Activated CD4-positive, alpha-beta T cell treated with anti-CD3 and anti-CD28 coated beads for 36 hours (primary cell): ENCODE data around the gene DENND1B. TPM values are rescaled to one million over a fixed set of nuclear protein-coding genes. Genes with fewer than 3 reads are reported as not detected.

Source experiments
- ATAC-seq: fragments of 200-7000 bp; cut with Tn5 transposase; one replicate; pipeline ENCODE4 v1.10.0; 2021; ENCODE audit warnings: mild to moderate bottlenecking, moderate library complexity
- CTCF ChIA-PET: fragments of 350-600 bp; sonication (Branson Sonifier 250); formaldehyde crosslinking; loops from one replicate; lab custom pipeline; 2021; ENCODE audit warnings: antibody characterized with exemption; lab: Charles Lee
- POLR2A ChIA-PET: fragments of 350-600 bp; sonication (Branson Sonifier 250); formaldehyde crosslinking; loops from one replicate; lab custom pipeline; 2021; ENCODE audit warnings: antibody characterized with exemption, inconsistent platforms; lab: Charles Lee
- DNase-seq: peaks from one replicate; pipeline ENCODE4 v3.0.0-alpha.2; 2020
- H3K27ac Mint-ChIP-seq: one replicate; pipeline ENCODE4 v1.8.0; 2021; ENCODE audit warnings: mixed read lengths
- H3K27me3 Mint-ChIP-seq: one replicate; pipeline ENCODE4 v1.8.0; 2021; ENCODE audit warnings: mixed read lengths
- H3K36me3 Mint-ChIP-seq: one replicate; pipeline ENCODE4 v1.8.0; 2021; ENCODE audit warnings: low read depth, mixed read lengths
- H3K4me1 Mint-ChIP-seq: one replicate; pipeline ENCODE4 v1.8.0; 2021; ENCODE audit warnings: mixed read lengths
- H3K4me3 Mint-ChIP-seq: one replicate; pipeline ENCODE4 v1.8.0; 2021; ENCODE audit warnings: mild to moderate bottlenecking, moderate library complexity, mixed read lengths
- H3K9me3 Mint-ChIP-seq: one replicate; pipeline ENCODE4 v1.8.0; 2021; ENCODE audit warnings: low read depth, mixed read lengths
- intact Hi-C, 2 experiments: fragments of 100-400 bp; cut with DNase I in 1 of 2; cut with micrococcal nuclease in 1 of 2; formaldehyde crosslinking; loops; one replicate each; pipeline versions ENCODE4 v1.14.2 to v1.15.1; 2022 to 2024; cut with DNase I, micrococcal nuclease
- total RNA-seq, 2 experiments: library from RNA; stranded (reverse); gene quantifications; one replicate each; pipeline ENCODE4 v1.2.3, GENCODE V29; 2021

DENND1B gene
- total RNA-seq, 2 experiments from 2014 or later: 9.6 to 12.6 TPM

- ATAC-seq: no peak
- no peaks in the 10 kb centered on the region for H3K27me3 Mint-ChIP-seq
- peaks cover 23% of the 10 kb centered on the region for H3K4me1 Mint-ChIP-seq
- no peak for DNase-seq
- H3K36me3 Mint-ChIP-seq: peaks cover 15% of the 10 kb centered on the region
- no peak overlapping the region for H3K4me3 Mint-ChIP-seq
- H3K27ac Mint-ChIP-seq: no peak overlapping the region
- CTCF ChIA-PET: no interaction called here
- intact Hi-C loops: no loop called here
- peaks cover 8% of the 10 kb centered on the region for H3K9me3 Mint-ChIP-seq
- POLR2A ChIA-PET: no interaction called here
Measured at GRCh38 chr1:197683895-197684553, 91.3 kb downstream of the DENND1B start.

DNA sequence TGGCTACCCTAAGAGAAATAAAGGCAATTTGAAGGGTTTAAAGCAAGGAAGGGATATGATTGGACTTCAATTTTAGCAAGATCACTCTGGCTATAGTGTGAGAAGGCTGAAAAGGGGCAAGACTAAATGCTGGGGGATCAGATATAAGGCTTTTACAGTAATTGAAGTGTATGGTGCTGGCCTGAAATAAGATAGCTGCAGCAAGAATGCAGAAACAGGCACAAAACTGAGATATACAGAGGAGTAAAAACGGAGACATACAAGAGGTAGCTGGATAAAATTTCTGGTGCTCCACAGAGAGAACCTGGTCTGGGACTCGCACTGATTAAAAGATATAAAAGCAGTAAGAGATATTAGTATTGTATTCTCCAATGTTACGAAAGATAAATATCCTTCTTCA, 92.0 kb downstream of the DENND1B start:
- H3K4me3 Mint-ChIP-seq: no peak overlapping the region
- H3K36me3 Mint-ChIP-seq: peaks cover 7% of the 10 kb centered on the region
- H3K9me3 Mint-ChIP-seq: peaks cover 2% of the 10 kb centered on the region
- ATAC-seq (no peak), DNase-seq (no peak)
- no peak overlapping the region for H3K27ac Mint-ChIP-seq
- H3K27me3 Mint-ChIP-seq: no peaks in the 10 kb centered on the region
- intact Hi-C loops: no loop called here
- peaks cover 23% of the 10 kb centered on the region for H3K4me1 Mint-ChIP-seq
- ChIA-PET POLR2A (no interaction called here), CTCF (no interaction called here)

DNA sequence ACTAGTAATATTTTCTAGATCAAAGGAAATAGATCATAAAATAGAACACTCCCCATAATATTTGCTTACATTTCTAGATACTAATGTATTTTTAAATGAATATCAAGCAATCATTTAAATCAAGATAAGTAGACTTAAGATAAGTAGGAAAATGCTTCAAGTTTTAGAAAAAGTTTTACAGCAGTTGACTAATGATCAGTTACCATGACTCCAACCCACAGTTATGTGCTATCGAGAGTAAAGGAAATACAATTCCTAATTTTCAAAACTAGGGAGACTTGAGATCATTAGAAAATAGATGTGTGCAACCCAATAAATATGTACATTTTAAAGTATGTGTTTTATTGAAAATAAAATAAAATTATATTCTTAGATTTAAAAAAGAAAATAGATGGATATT, 95.0 kb downstream of the DENND1B start:
- Mint-ChIP-seq H3K4me1 (peaks cover 28% of the 10 kb centered on the region), H3K36me3 (peaks cover 1% of the 10 kb centered on the region), H3K4me3 (no peak overlapping the region), H3K9me3 (no peaks in the 10 kb centered on the region), H3K27ac (no peak overlapping the region), H3K27me3 (no peaks in the 10 kb centered on the region)
- no peak for ATAC-seq
- POLR2A ChIA-PET: no interaction called here
- CTCF ChIA-PET: no interaction called here
- DNase-seq: no peak
- intact Hi-C loops: no loop called here

- Mint-ChIP-seq H3K27ac (no peak overlapping the region), H3K36me3 (no peaks in the 10 kb centered on the region), H3K9me3 (no peaks in the 10 kb centered on the region), H3K4me3 (no peak overlapping the region), H3K4me1 (peaks cover 28% of the 10 kb centered on the region), H3K27me3 (no peaks in the 10 kb centered on the region)
- POLR2A ChIA-PET: no interaction called here
- no peak for ATAC-seq
- intact Hi-C loops: no loop called here
- CTCF ChIA-PET: no interaction called here
- DNase-seq: no peak
Measured at GRCh38 chr1:197677752-197678295, 97.5 kb downstream of the DENND1B start.

- DNase-seq (no peak), ATAC-seq (no peak)
- H3K9me3 Mint-ChIP-seq: no peaks in the 10 kb centered on the region
- intact Hi-C loops: no loop called here
- CTCF ChIA-PET: no interaction called here
- peaks cover 23% of the 10 kb centered on the region for H3K4me1 Mint-ChIP-seq
- H3K4me3 Mint-ChIP-seq: no peak overlapping the region
- no peaks in the 10 kb centered on the region for H3K36me3 Mint-ChIP-seq
- POLR2A ChIA-PET: no interaction called here
- H3K27me3 Mint-ChIP-seq: no peaks in the 10 kb centered on the region
- H3K27ac Mint-ChIP-seq: no peak overlapping the region
Measured at GRCh38 chr1:197677313-197677712, 98.0 kb downstream of the DENND1B start.

DNA sequence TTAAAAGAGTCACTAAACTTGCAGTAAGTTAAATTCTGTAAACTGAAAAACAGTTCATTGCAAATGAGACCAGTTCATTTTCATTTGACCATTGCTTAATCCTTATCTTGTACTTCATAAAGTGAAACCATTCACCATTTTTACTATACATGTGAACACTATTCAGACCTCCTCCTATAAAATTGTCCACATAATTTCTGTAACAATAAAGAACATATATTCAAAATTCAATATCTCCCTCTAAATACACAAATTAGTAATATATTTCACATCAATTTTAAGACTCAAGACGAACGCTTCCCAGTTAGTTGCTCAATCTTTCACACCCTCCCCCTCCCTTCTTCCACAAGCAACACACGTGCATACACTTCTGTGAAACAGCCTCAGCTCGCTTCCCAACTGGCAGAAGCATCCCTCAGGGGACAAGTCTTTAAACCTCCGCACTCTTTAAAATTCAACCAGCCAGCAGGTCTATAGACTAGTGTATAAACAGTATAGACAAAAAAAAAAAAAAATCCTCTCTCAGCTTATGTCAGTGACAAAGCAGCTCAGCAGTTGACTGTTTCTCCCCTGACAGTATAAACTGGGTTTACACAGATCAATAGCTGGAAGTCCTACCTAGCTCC, 99.6 kb downstream of the DENND1B start:
- POLR2A ChIA-PET: no interaction called here
- Mint-ChIP-seq H3K4me1 (peaks cover 19% of the 10 kb centered on the region), H3K27me3 (no peaks in the 10 kb centered on the region), H3K27ac (no peak overlapping the region), H3K9me3 (no peaks in the 10 kb centered on the region), H3K36me3 (no peaks in the 10 kb centered on the region), H3K4me3 (no peak overlapping the region)
- ATAC-seq (no peak), DNase-seq (no peak)
- CTCF ChIA-PET: interaction anchor here (1.0 kb wide), 1 partner anchor 10 kb away, joined by 3 read pairs; no protein-coding TSS in a partner anchor
- intact Hi-C loops: no loop called here

- Mint-ChIP-seq H3K27me3 (no peaks in the 10 kb centered on the region), H3K4me1 (peaks cover 19% of the 10 kb centered on the region), H3K27ac (no peak overlapping the region), H3K36me3 (no peaks in the 10 kb centered on the region), H3K9me3 (no peaks in the 10 kb centered on the region), H3K4me3 (no peak overlapping the region)
- POLR2A ChIA-PET: no interaction called here
- intact Hi-C loops: no loop called here
- ATAC-seq (no peak), DNase-seq (no peak)
- CTCF ChIA-PET: interaction anchor here (0.6 to 1.1 kb wide), 2 partner anchors 90 to 195 kb away, joined by 3 read pairs; no protein-coding TSS in a partner anchor
Measured at GRCh38 chr1:197674286-197674685, 101.0 kb downstream of the DENND1B start.

DNA sequence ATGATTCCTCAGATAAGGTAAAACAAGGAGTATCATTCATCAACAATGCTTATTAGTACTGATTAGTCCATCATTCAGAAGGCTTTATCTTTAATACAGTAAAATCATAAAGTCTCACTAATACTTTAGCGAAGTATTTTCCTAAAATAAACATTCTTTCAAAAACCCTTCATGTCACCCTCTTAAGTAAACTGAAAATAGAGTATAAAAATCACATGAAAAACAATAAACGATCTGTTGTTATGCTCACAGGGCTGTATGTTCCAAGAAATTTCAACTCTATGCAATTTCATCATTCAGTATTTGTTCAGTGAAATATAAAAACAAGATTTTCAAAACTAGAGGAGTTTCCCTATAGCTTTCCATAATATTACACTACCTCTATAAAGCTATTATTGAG, 102.0 kb downstream of the DENND1B start:
- POLR2A ChIA-PET: no interaction called here

DNA sequence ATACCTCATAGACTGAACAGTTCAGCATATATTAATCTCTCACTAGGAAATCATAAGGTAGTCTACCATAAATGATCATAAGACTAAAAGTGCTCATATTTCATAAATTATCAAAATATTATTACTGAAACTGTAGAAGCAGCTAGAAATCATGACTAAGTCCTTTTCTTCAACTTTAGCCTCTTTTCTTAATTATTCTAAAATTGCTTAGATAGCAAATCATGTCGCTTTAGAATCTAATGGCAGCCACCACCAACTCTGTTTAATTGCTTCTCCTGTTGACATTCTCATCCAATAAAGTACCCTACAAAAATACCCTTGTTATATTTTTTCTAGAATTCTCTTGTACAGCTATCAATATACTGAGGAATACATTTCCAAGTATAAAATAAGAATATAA, 102.9 kb downstream of the DENND1B start:
- ChIA-PET CTCF (no interaction called here), POLR2A (no interaction called here)
- no peak for ATAC-seq
- Mint-ChIP-seq H3K27ac (no peak overlapping the region), H3K27me3 (no peaks in the 10 kb centered on the region), H3K4me1 (peaks cover 14% of the 10 kb centered on the region), H3K36me3 (no peaks in the 10 kb centered on the region), H3K4me3 (no peak overlapping the region), H3K9me3 (no peaks in the 10 kb centered on the region)
- intact Hi-C loops: no loop called here
- DNase-seq: no peak

More for the DNA sequence above, 102.0 kb downstream of the DENND1B start:
- Mint-ChIP-seq H3K27ac (no peak overlapping the region), H3K27me3 (no peaks in the 10 kb centered on the region), H3K36me3 (no peaks in the 10 kb centered on the region), H3K4me3 (no peak overlapping the region), H3K4me1 (peaks cover 19% of the 10 kb centered on the region), H3K9me3 (no peaks in the 10 kb centered on the region)
- no peak for ATAC-seq
- CTCF ChIA-PET: no interaction called here
- no peak for DNase-seq
- intact Hi-C loops: no loop called here

- DNase-seq (no peak), ATAC-seq (no peak)
- Mint-ChIP-seq H3K27ac (no peak overlapping the region), H3K9me3 (no peaks in the 10 kb centered on the region), H3K27me3 (no peaks in the 10 kb centered on the region), H3K4me1 (peaks cover 10% of the 10 kb centered on the region), H3K4me3 (no peak overlapping the region), H3K36me3 (no peaks in the 10 kb centered on the region)
- intact Hi-C loops: no loop called here
- POLR2A ChIA-PET: no interaction called here
- CTCF ChIA-PET: no interaction called here
Measured at GRCh38 chr1:197671920-197672319, 103.4 kb downstream of the DENND1B start.

GRCh38 chr1:197671140-197671539, 104.1 kb downstream of the DENND1B start:
- ChIA-PET CTCF (no interaction called here), POLR2A (no interaction called here)
- peaks cover 7% of the 10 kb centered on the region for H3K4me1 Mint-ChIP-seq
- H3K9me3 Mint-ChIP-seq: no peaks in the 10 kb centered on the region
- intact Hi-C loops: no loop called here
- no peak overlapping the region for H3K27ac Mint-ChIP-seq
- DNase-seq (no peak), ATAC-seq (no peak)
- H3K27me3 Mint-ChIP-seq: no peaks in the 10 kb centered on the region
- H3K36me3 Mint-ChIP-seq: no peaks in the 10 kb centered on the region
- no peak overlapping the region for H3K4me3 Mint-ChIP-seq

DNA sequence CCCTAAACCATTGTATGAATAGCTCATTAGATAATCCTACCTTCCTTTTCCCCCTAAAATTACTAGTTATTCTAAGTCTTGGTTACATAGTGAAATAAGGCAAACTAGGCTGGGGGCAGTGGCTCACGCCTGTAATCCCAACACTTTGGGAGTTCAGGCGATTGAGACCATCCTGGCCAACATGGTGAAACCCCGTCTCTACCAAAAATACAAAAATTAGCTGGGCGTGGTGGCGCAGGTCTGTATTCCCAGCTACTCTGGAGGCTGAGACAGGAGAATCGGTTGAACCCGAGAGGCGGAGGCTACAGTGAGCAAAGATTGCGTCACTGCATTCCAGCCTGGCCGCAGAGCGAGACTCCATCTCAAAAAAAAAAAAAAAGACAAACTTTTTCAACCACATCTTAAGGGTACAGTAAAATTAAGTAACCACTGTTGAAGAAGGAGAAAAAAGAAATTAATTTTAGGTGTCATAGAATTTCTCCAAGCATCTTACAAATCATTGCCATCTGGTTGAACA, 108.5 kb downstream of the DENND1B start:
- Mint-ChIP-seq H3K27ac (no peak overlapping the region), H3K9me3 (no peaks in the 10 kb centered on the region), H3K4me3 (no peak overlapping the region), H3K36me3 (no peaks in the 10 kb centered on the region), H3K4me1 (peaks cover 8% of the 10 kb centered on the region), H3K27me3 (no peaks in the 10 kb centered on the region)
- DNase-seq: no peak
- POLR2A ChIA-PET: no interaction called here
- CTCF ChIA-PET: interaction anchor here (1.7 kb wide), 1 partner anchor 202 kb away, joined by 4 read pairs; no protein-coding TSS in a partner anchor
- intact Hi-C loops: no loop called here
- no peak for ATAC-seq
